Neural cell (in vitro differentiated cells): Measurements from ENCODE around the gene RNF123. TPM values are rescaled to one million over a fixed set of nuclear protein-coding genes. Genes with fewer than 3 reads are reported as not detected.

Experiments
- H2AFZ ChIP-seq: fragments of 200-600, 300-800 bp; sonication (generic), shearing (Covaris generic); 2 replicates; pipeline ENCODE4 v1.6.0; 2014; ENCODE audit warnings: low read depth, mild to moderate bottlenecking, antibody characterized with exemption, low read length, moderate library complexity
- H3F3A ChIP-seq: fragments of 200-600 bp; shearing (Covaris generic); 2 replicates; pipeline ENCODE4 v1.6.1; 2016; ENCODE audit warnings: mild to moderate bottlenecking, moderate library complexity, mixed read lengths, antibody characterized with exemption, low read length; ENCODE audit not compliant: insufficient read depth, poor library complexity, severe bottlenecking
- H3K27ac ChIP-seq: fragments of 200-600, 300-800 bp; sonication (generic), shearing (Covaris generic); 2 replicates; pipeline ENCODE4 v1.5.1; 2014; ENCODE audit warnings: mild to moderate bottlenecking, low read length, moderate library complexity
- H3K27me3 ChIP-seq: fragments of 300-800, 200-600 bp; sonication (generic), shearing (Covaris generic); 2 replicates; pipeline ENCODE4 v1.6.0; 2014; ENCODE audit warnings: mild to moderate bottlenecking, low read depth, low read length, moderate library complexity; ENCODE audit not compliant: insufficient read depth
- H3K36me3 ChIP-seq: fragments of 300-800, 200-600 bp; sonication (generic), shearing (Covaris generic); 2 replicates; pipeline ENCODE4 v1.5.1; 2014; ENCODE audit warnings: mild to moderate bottlenecking, antibody characterized with exemption, low read length, moderate library complexity; ENCODE audit not compliant: insufficient read depth
- H3K4me2 ChIP-seq: fragments of 300-800, 200-600 bp; sonication (generic), shearing (Covaris generic); 2 replicates; pipeline ENCODE4 v1.6.0; 2014; ENCODE audit warnings: mild to moderate bottlenecking, low read length
- H3K4me3 ChIP-seq: fragments of 300-800, 200-600 bp; sonication (generic), shearing (Covaris generic); 2 replicates; pipeline ENCODE4 v1.5.1; 2014; ENCODE audit warnings: mild to moderate bottlenecking, low read length, moderate library complexity
- H3K79me2 ChIP-seq: fragments of 200-600 bp; shearing (Covaris generic); replicated peaks from 2 replicates; pipeline ENCODE4 v1.6.0; 2014; ENCODE audit warnings: mild to moderate bottlenecking, low read length, moderate library complexity; ENCODE audit not compliant: insufficient read depth
- H3K9ac ChIP-seq: fragments of 300-800, 200-600 bp; sonication (generic), shearing (Covaris generic); 2 replicates; pipeline ENCODE4 v1.6.1; 2016; ENCODE audit warnings: mild to moderate bottlenecking, low read length, mixed read lengths
- H3K9me2 ChIP-seq: fragments of 200-600 bp; shearing (Covaris generic); 2 replicates; pipeline ENCODE4 v1.6.1; 2016; ENCODE audit warnings: mild to moderate bottlenecking, low read length, mixed read lengths; ENCODE audit not compliant: insufficient read depth
- H3K9me3 ChIP-seq: fragments of 200-600, 300-800 bp; sonication (generic), shearing (Covaris generic); 2 replicates; pipeline ENCODE4 v1.6.1; 2016; ENCODE audit warnings: mild to moderate bottlenecking, mixed run types, low read length, moderate library complexity, mixed read lengths
- H4K20me1 ChIP-seq: fragments of 200-600 bp; shearing (Covaris generic); 2 replicates; pipeline ENCODE4 v1.6.1; 2016; ENCODE audit warnings: mild to moderate bottlenecking, mixed run types; ENCODE audit not compliant: insufficient read depth
- EP300 ChIP-seq: fragments of 450-650 bp; conservative IDR thresholded peaks from 2 replicates; pipeline ENCODE4 v1.6.1; 2014; ENCODE audit warnings: antibody characterized with exemption, mild to moderate bottlenecking, moderate library complexity; ENCODE audit not compliant: poor library complexity, severe bottlenecking
- EZH2 ChIP-seq: fragments of 200-600, 300-800 bp; shearing (Covaris generic), sonication (generic); IDR thresholded peaks from 2 replicates; pipeline ENCODE4 v1.6.1; 2014; ENCODE audit warnings: antibody characterized with exemption, low read length, borderline replicate concordance, mild to moderate bottlenecking; ENCODE audit not compliant: insufficient read depth, poor library complexity, severe bottlenecking
- MXI1 ChIP-seq: fragments of 450-650 bp; conservative IDR thresholded peaks from 2 replicates; pipeline ENCODE4 v1.6.1; 2014; ENCODE audit warnings: antibody characterized with exemption, mild to moderate bottlenecking; ENCODE audit not compliant: poor library complexity, severe bottlenecking
- POLR2AphosphoS5 ChIP-seq: IDR thresholded peaks from 2 replicates; pipeline ENCODE4 v1.6.1; 2012
- RAD21 ChIP-seq: fragments of 450-650 bp; conservative IDR thresholded peaks from 2 replicates; pipeline ENCODE4 v1.6.1; 2014; ENCODE audit warnings: antibody characterized with exemption, mild to moderate bottlenecking, moderate library complexity
- SMC3 ChIP-seq: fragments of 450-650 bp; conservative IDR thresholded peaks from 2 replicates; pipeline ENCODE4 v1.6.1; 2014; ENCODE audit warnings: antibody characterized with exemption, mild to moderate bottlenecking, moderate library complexity; ENCODE audit not compliant: poor library complexity
- TAF1 ChIP-seq: IDR thresholded peaks from 2 replicates; pipeline ENCODE4 v1.6.1; 2012; ENCODE audit warnings: low read depth
- polyA plus RNA-seq: library from polyadenylated mRNA; depleted of rRNA; stranded (reverse); fragments of >200 nt; gene quantifications from 2 replicates; pipeline ENCODE4 v1.2.3, GENCODE V29; 2014
- TF ChIP-seq, protein P1 (sequence below): fragments of 450-650 bp; IDR thresholded peaks from 2 replicates; pipeline ENCODE4 v1.5.1; 2014; ENCODE audit warnings: antibody characterized with exemption, mild to moderate bottlenecking, moderate library complexity; ENCODE audit not compliant: poor library complexity, severe bottlenecking
- TF ChIP-seq, protein P2 (sequence below): IDR thresholded peaks from 2 replicates; pipeline ENCODE4 v1.6.1; 2012; ENCODE audit warnings: borderline replicate concordance

Gene RNF123
- polyA plus RNA-seq, 1 donor from 2014 or later: 27.4 TPM

DNA sequence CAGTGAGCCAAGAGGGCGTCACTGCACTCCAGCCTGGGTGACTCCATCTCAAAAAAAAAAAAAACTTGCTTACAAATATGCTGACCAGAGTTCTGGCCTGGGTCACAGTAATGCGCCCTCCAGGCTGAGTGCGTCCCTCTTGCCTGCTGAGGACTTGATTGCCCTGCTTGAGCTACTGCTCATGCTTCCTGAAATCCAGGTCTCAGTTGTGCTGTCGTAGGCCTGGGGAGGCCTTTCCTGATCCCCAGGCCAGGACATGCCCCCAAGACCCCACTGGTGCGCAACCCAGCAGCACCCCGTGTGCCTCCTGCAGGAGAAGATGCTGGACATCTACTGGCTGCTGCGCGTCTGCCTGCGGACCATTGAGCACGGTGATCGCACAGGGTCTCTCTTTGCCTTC lies 22.8 kb downstream of the RNF123 start:
- Histone ChIP-seq H2AFZ (no peak overlapping the region), H3K36me3 (peaks cover 3% of the 10 kb centered on the region), H3K27me3 (no peaks in the 10 kb centered on the region), H3K9ac (no peak overlapping the region), H4K20me1 (no peaks in the 10 kb centered on the region), H3K9me3 (no peaks in the 10 kb centered on the region), H3K4me2 (no peak overlapping the region), H3K9me2 (no peaks in the 10 kb centered on the region), H3K4me3 (no peak overlapping the region), H3K79me2 (no peaks in the 10 kb centered on the region), H3K27ac (no peak overlapping the region), H3F3A (no peaks in the 10 kb centered on the region)
- TF ChIP-seq RAD21 (no peak), EZH2 (no peak), EP300 (no peak), MXI1 (no peak), POLR2AphosphoS5 (no peak)
- TF ChIP-seq, protein P1, sequence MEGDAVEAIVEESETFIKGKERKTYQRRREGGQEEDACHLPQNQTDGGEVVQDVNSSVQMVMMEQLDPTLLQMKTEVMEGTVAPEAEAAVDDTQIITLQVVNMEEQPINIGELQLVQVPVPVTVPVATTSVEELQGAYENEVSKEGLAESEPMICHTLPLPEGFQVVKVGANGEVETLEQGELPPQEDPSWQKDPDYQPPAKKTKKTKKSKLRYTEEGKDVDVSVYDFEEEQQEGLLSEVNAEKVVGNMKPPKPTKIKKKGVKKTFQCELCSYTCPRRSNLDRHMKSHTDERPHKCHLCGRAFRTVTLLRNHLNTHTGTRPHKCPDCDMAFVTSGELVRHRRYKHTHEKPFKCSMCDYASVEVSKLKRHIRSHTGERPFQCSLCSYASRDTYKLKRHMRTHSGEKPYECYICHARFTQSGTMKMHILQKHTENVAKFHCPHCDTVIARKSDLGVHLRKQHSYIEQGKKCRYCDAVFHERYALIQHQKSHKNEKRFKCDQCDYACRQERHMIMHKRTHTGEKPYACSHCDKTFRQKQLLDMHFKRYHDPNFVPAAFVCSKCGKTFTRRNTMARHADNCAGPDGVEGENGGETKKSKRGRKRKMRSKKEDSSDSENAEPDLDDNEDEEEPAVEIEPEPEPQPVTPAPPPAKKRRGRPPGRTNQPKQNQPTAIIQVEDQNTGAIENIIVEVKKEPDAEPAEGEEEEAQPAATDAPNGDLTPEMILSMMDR: no peak

DNA sequence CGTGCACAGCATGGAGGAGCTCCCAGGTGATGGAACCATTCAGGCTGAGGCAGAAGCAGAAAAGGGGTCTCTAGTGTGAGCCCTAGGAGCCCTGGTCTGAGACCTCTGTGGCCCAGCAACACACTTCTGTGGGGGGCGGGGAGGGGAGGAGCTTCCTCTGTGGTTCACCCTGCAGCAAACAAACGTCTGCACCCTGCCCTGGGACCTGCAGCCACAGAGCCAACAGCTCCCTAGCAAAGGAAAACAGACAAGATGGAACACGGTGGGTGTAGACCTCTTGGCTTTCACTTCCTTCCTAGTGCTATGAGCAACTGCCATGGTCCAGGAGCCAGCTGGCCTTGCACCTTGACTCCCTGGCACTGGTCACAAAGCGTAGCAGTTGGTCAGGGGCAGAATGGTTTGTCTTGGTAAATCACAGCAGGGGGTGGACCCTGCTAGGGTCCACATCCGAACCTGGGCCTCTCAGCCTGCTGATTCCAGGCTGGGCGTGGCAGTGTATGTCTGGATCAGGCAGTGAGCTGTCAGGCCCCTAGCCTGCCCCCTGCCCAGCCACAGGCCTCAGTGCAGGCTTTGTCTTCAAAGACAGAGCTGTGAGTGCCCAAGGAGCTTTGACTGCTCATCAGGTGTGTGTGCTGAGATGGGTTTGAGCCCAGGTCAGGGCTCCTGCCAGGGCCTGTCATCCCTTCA lies 23.4 kb downstream of the RNF123 start:
- no peaks in the 10 kb centered on the region for H3K9me2 ChIP-seq
- no peaks in the 10 kb centered on the region for H4K20me1 ChIP-seq
- H3K4me2 ChIP-seq: no peak overlapping the region
- H2AFZ ChIP-seq: no peak overlapping the region
- no peak for TF ChIP-seq POLR2AphosphoS5
- H3K27me3 ChIP-seq: no peaks in the 10 kb centered on the region
- no peak overlapping the region for H3K9ac ChIP-seq
- H3K36me3 ChIP-seq: peaks cover 3% of the 10 kb centered on the region
- H3K9me3 ChIP-seq: no peaks in the 10 kb centered on the region
- H3K27ac ChIP-seq: no peak overlapping the region
- no peak overlapping the region for H3K4me3 ChIP-seq
- no peaks in the 10 kb centered on the region for H3F3A ChIP-seq
- no peaks in the 10 kb centered on the region for H3K79me2 ChIP-seq

DNA sequence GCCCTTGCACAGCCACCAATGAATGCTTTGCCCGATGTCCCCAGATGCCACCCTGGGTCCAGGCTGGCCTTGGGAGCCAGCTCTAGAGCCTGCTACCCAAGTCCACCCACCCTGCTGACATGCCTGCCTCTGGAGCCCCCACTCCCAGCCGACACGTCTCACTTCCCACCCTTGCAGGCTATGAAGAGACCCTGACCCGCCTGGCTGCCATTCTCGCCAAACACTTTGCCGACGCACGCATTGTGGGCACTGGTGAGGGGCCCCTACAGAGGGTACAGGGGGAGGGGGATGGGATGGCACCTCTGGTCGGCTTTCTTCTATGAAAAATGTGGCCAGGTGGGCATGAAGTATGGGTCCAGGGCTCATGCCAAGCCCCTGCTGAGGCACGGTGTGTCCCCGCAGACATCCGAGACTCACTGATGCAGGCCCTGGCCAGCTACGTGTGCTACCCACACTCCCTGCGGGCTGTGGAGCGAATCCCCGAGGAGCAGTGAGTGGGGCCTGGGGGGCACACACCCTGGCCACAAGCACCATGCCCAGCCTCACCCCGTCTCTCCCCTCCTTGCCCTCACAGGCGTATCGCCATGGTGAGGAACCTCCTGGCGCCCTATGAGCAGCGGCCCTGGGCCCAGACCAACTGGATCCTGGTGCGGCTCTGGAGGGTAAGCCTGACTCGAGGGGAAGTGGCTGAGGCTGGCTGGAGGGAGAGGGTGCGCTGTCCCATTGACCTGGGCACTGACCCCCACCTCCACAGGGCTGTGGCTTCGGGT lies 24.2 kb downstream of the RNF123 start:
- no peak overlapping the region for H2AFZ ChIP-seq
- H3K9ac ChIP-seq: no peak overlapping the region
- no peaks in the 10 kb centered on the region for H3K79me2 ChIP-seq
- no peak for TF ChIP-seq MXI1
- TF ChIP-seq SMC3: no peak
- TF ChIP-seq, protein P1: no peak
- TF ChIP-seq POLR2AphosphoS5: no peak
- no peak for TF ChIP-seq RAD21
- no peak for TF ChIP-seq EZH2
- TF ChIP-seq EP300: no peak
- TF ChIP-seq TAF1: no peak
- TF ChIP-seq, protein P2, sequence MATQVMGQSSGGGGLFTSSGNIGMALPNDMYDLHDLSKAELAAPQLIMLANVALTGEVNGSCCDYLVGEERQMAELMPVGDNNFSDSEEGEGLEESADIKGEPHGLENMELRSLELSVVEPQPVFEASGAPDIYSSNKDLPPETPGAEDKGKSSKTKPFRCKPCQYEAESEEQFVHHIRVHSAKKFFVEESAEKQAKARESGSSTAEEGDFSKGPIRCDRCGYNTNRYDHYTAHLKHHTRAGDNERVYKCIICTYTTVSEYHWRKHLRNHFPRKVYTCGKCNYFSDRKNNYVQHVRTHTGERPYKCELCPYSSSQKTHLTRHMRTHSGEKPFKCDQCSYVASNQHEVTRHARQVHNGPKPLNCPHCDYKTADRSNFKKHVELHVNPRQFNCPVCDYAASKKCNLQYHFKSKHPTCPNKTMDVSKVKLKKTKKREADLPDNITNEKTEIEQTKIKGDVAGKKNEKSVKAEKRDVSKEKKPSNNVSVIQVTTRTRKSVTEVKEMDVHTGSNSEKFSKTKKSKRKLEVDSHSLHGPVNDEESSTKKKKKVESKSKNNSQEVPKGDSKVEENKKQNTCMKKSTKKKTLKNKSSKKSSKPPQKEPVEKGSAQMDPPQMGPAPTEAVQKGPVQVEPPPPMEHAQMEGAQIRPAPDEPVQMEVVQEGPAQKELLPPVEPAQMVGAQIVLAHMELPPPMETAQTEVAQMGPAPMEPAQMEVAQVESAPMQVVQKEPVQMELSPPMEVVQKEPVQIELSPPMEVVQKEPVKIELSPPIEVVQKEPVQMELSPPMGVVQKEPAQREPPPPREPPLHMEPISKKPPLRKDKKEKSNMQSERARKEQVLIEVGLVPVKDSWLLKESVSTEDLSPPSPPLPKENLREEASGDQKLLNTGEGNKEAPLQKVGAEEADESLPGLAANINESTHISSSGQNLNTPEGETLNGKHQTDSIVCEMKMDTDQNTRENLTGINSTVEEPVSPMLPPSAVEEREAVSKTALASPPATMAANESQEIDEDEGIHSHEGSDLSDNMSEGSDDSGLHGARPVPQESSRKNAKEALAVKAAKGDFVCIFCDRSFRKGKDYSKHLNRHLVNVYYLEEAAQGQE: no peak
- peaks cover 3% of the 10 kb centered on the region for H3K36me3 ChIP-seq
- no peak overlapping the region for H3K27ac ChIP-seq
- H3K4me2 ChIP-seq: no peak overlapping the region
- no peaks in the 10 kb centered on the region for H3F3A ChIP-seq
- no peaks in the 10 kb centered on the region for H4K20me1 ChIP-seq
- H3K9me2 ChIP-seq: no peaks in the 10 kb centered on the region
- no peaks in the 10 kb centered on the region for H3K27me3 ChIP-seq
- H3K9me3 ChIP-seq: no peaks in the 10 kb centered on the region
- H3K4me3 ChIP-seq: no peak overlapping the region
